ENCODE measurements around the gene CCSER1.
"Not testable (repeated sequence)": the region's sequence is repeated elsewhere in the genome, so short reads cannot be mapped to it uniquely, and the experiment has no call there.

- not testable (repeated sequence) for TF ChIP-seq CTCF, POLR2A (IDR thresholded peaks at IDR 0.05)
Observed at GRCh38 chr4:90412786-90413185, 285.6 kb downstream of the CCSER1 start.

Data from upper lobe of left lung (tissue), 4 donors.